SK-N-SH (cell line): Measurements from ENCODE around the gene HNRNPF. TPM values are rescaled to one million over a fixed set of nuclear protein-coding genes. Genes with fewer than 3 reads are reported as not detected.

Source experiments
- CTCF ChIA-PET: fragments of 300-600, 350-600 bp; formaldehyde crosslinking; extraction: SDS; loops from one replicate; lab custom pipeline; 2021; lab: Yijun Ruan, JAX
- POLR2A ChIA-PET: fragments of 350-600 bp; sonication (Branson Sonifier 250); formaldehyde crosslinking; extraction: SDS; loops from one replicate; lab custom pipeline; 2020; ENCODE audit warnings: antibody characterized with exemption, inconsistent platforms; lab: Yijun Ruan, JAX
- DNase-seq: peaks from one replicate; pipeline ENCODE4 v3.0.0; 2012
- H2AFZ ChIP-seq: fragments of 200-600 bp; sonication (generic); 2 replicates; pipeline ENCODE4 v1.8.1; 2016; ENCODE audit warnings: antibody characterized with exemption, mild to moderate bottlenecking, low read depth
- H3F3A ChIP-seq: fragments of 200-600 bp; sonication (generic); replicated peaks from 2 replicates; pipeline ENCODE3; 2016; ENCODE audit warnings: antibody characterized with exemption, mild to moderate bottlenecking; ENCODE audit not compliant: insufficient read depth
- H3K27ac ChIP-seq, 2 experiments: fragments of 200-500 bp in 1 of 2; fragments of 200-600 bp in 1 of 2; sonication (Bioruptor generic) in 1 of 2; sonication (generic), shearing (Covaris generic) in 1 of 2; 2 replicates each; pipeline versions ENCODE4 v1.5.1 to v1.6.1; 2014 to 2016; ENCODE audit warnings: low read depth in 2 of 2, inconsistent platforms in 1 of 2, low read length in 1 of 2, mild to moderate bottlenecking in 1 of 2, mixed read lengths in 1 of 2
- H3K27me3 ChIP-seq: fragments of 200-600 bp; sonication (generic), shearing (Covaris generic); 2 replicates; pipeline ENCODE4 v1.6.1; 2016; ENCODE audit warnings: mixed run types; ENCODE audit not compliant: insufficient read depth
- H3K36me3 ChIP-seq, 2 experiments: fragments of 200-500 bp in 1 of 2; fragments of 200-600 bp in 1 of 2; sonication (Bioruptor generic) in 1 of 2; sonication (generic) in 1 of 2; replicated peaks in 1 of 2; 2 replicates each; pipeline versions ENCODE3 to v1.5.1; 2014 to 2016; ENCODE audit warnings: low read length in 1 of 2, mild to moderate bottlenecking in 1 of 2; ENCODE audit not compliant: insufficient read depth in 2 of 2, control insufficient read depth in 1 of 2
- H3K4me1 ChIP-seq, 2 experiments: fragments of 200-500 bp in 1 of 2; fragments of 200-600 bp in 1 of 2; sonication (Bioruptor generic) in 1 of 2; sonication (generic), shearing (Covaris generic) in 1 of 2; 2 replicates each; pipeline versions ENCODE4 v1.5.1 to v1.6.1; 2014 to 2016; ENCODE audit warnings: low read depth in 1 of 2, low read length in 1 of 2, mixed run types in 1 of 2; ENCODE audit not compliant: insufficient read depth in 2 of 2, control insufficient read depth in 1 of 2
- H3K4me2 ChIP-seq: fragments of 200-600 bp; sonication (generic), shearing (Covaris generic); 2 replicates; pipeline ENCODE4 v1.6.1; 2017; ENCODE audit warnings: mixed run types
- H3K4me3 ChIP-seq, 2 experiments: fragments of 200-500 bp in 1 of 2; fragments of 200-600 bp in 1 of 2; sonication (Bioruptor generic) in 1 of 2; sonication (generic), shearing (Covaris generic) in 1 of 2; 2 replicates each; pipeline versions ENCODE4 v1.5.1 to v1.8.1; 2014 to 2016; ENCODE audit warnings: low read depth in 2 of 2, inconsistent platforms in 1 of 2, low read length in 1 of 2, mild to moderate bottlenecking in 1 of 2, mixed read lengths in 1 of 2, moderate library complexity in 1 of 2
- H3K79me2 ChIP-seq: fragments of 200-600 bp; sonication (generic); 2 replicates; pipeline ENCODE4 v1.8.1; 2017; ENCODE audit warnings: mild to moderate bottlenecking; ENCODE audit not compliant: insufficient read depth
- H3K9ac ChIP-seq: fragments of 200-600 bp; sonication (generic); 2 replicates; pipeline ENCODE4 v1.6.1; 2017; ENCODE audit warnings: mixed run types
- H3K9me2 ChIP-seq: fragments of 200-600 bp; sonication (generic); 2 replicates; pipeline ENCODE4 v1.6.1; 2017; ENCODE audit warnings: mixed run types
- H3K9me3 ChIP-seq: fragments of 200-600 bp; sonication (generic); 2 replicates; pipeline ENCODE4 v1.6.1; 2017; ENCODE audit warnings: mixed run types, mild to moderate bottlenecking, moderate library complexity
- H4K20me1 ChIP-seq: fragments of 200-600 bp; sonication (generic); 2 replicates; pipeline ENCODE4 v1.6.1; 2017; ENCODE audit warnings: mild to moderate bottlenecking, mixed run types; ENCODE audit not compliant: insufficient read depth
- ELF1 ChIP-seq: IDR thresholded peaks from 2 replicates; pipeline ENCODE4 v1.4.0; 2012
- IRF3 ChIP-seq: fragments of 150-350 bp; IDR thresholded peaks from 2 replicates; pipeline ENCODE4 v1.6.1; 2016; ENCODE audit warnings: mild to moderate bottlenecking, low read depth, low read length
- JUND ChIP-seq: IDR thresholded peaks from 2 replicates; pipeline ENCODE4 v1.4.0; 2012
- MXI1 ChIP-seq: IDR thresholded peaks from 2 replicates; pipeline ENCODE4 v1.6.1; 2012; ENCODE audit warnings: mild to moderate bottlenecking, low read depth, low read length, improper control_type of control experiment
- POLR2AphosphoS5 ChIP-seq: IDR thresholded peaks from 2 replicates; pipeline ENCODE4 v1.6.1; 2012; ENCODE audit warnings: low read depth, low read length
- RCOR1 ChIP-seq: fragments of 150-350 bp; IDR thresholded peaks from 2 replicates; pipeline ENCODE4 v1.6.1; 2017; ENCODE audit warnings: antibody characterized with exemption, low read length
- RFX5 ChIP-seq: IDR thresholded peaks from 2 replicates; pipeline ENCODE4 v1.6.1; 2012; ENCODE audit warnings: mild to moderate bottlenecking, improper control_type of control experiment, low read length
- SIN3A ChIP-seq: IDR thresholded peaks from 2 replicates; pipeline ENCODE4 v1.6.1; 2012; ENCODE audit warnings: low read depth, mild to moderate bottlenecking, low read length, moderate library complexity, borderline replicate concordance
- SMC3 ChIP-seq: IDR thresholded peaks from 2 replicates; pipeline ENCODE4 v1.6.1; 2012; ENCODE audit warnings: low read depth, low read length, improper control_type of control experiment
- TCF12 ChIP-seq: IDR thresholded peaks from 2 replicates; pipeline ENCODE4 v1.4.0; 2012
- TEAD4 ChIP-seq: IDR thresholded peaks from 2 replicates; pipeline ENCODE4 v1.4.0; 2012; ENCODE audit warnings: mild to moderate bottlenecking, borderline replicate concordance; ENCODE audit not compliant: insufficient read depth
- USF2 ChIP-seq: fragments of 150-350 bp; IDR thresholded peaks from 2 replicates; pipeline ENCODE4 v1.6.1; 2017; ENCODE audit warnings: antibody characterized with exemption, low read length, low read depth, borderline replicate concordance
- YY1 ChIP-seq: IDR thresholded peaks from 2 replicates; pipeline ENCODE4 v1.4.0; 2012; ENCODE audit warnings: low read depth, mild to moderate bottlenecking
- WGBS: methylation state at CpG from one replicate; pipeline ENCODE4 v1.1.6; 2017; ENCODE audit warnings: low lambda C conversion rate; 5-methylcytosine and 5-hydroxymethylcytosine counted together
- polyA plus RNA-seq, 3 experiments: library from polyadenylated mRNA; depleted of rRNA; stranded (reverse); fragments of >200 nt; gene quantifications; 2 replicates each; pipeline ENCODE4 v1.2.3, GENCODE V29; 2012
- TF ChIP-seq, protein P1 (sequence below): IDR thresholded peaks from 2 replicates; pipeline ENCODE4 v1.4.0; 2012; ENCODE audit warnings: low read depth

HNRNPF gene
- polyA plus RNA-seq, 1 of the 3 experiments (the other 2 are of a cell fraction): 195 TPM

GRCh38 chr10:43347997-43348396 is 61.0 kb downstream of the HNRNPF start:
- no peak for DNase-seq
- Histone ChIP-seq H3K9me2 (no peaks in the 10 kb centered on the region), H3K9ac (no peak overlapping the region), H3K4me3 (no peak overlapping the region; a peak in 1 of 4 replicates), H3K36me3 (no peaks in the 10 kb centered on the region), H3K4me1 (peaks cover 0 to 17% of the 10 kb centered on the region in 2 experiments; a peak in 1 of 4 replicates), H2AFZ (peak overlapping the region; percentile 79), H3K4me2 (no peak overlapping the region), H3F3A (no peaks in the 10 kb centered on the region), H3K9me3 (no peaks in the 10 kb centered on the region), H3K79me2 (no peaks in the 10 kb centered on the region), H3K27me3 (no peaks in the 10 kb centered on the region), H4K20me1 (no peaks in the 10 kb centered on the region), H3K27ac (no peak overlapping the region)
- WGBS: 90% methylated on average over 4 of the region's 4 CpGs
- ChIA-PET POLR2A (no interaction called here), CTCF (interaction anchor here (0.6 to 4.4 kb wide), 25 partner anchors 9 to 656 kb away, joined by 3 to 90 read pairs (median 4); no protein-coding TSS in a partner anchor)
- no peak for TF ChIP-seq SMC3
- no peak for TF ChIP-seq ELF1
- TF ChIP-seq RFX5: no peak
- no peak for TF ChIP-seq JUND
- TF ChIP-seq YY1: no peak

- WGBS: 59% methylated on average over 6 of the region's 8 CpGs
- no peak for DNase-seq
- Histone ChIP-seq H3K9ac (no peak overlapping the region), H3K4me3 (no peak overlapping the region)
- no peak for TF ChIP-seq MXI1
- TF ChIP-seq RCOR1: no peak
- TF ChIP-seq IRF3: no peak
- TF ChIP-seq TCF12: no peak
- no peak for TF ChIP-seq TEAD4
- no peak for TF ChIP-seq POLR2AphosphoS5
- TF ChIP-seq RFX5: no peak
- no peak for TF ChIP-seq SIN3A
- TF ChIP-seq YY1: no peak
- TF ChIP-seq USF2: no peak
- TF ChIP-seq, protein P1, sequence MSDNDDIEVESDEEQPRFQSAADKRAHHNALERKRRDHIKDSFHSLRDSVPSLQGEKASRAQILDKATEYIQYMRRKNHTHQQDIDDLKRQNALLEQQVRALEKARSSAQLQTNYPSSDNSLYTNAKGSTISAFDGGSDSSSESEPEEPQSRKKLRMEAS: no peak
- TF ChIP-seq, all 33 proteins: peak for 0
- Histone ChIP-seq H3K27me3 (no peaks in the 10 kb centered on the region), H3K4me2 (no peak overlapping the region), H4K20me1 (no peaks in the 10 kb centered on the region), H3K9me2 (no peaks in the 10 kb centered on the region), H3F3A (no peaks in the 10 kb centered on the region), H2AFZ (no peak overlapping the region), H3K27ac (no peak overlapping the region), H3K4me1 (peaks cover 0 to 5% of the 10 kb centered on the region in 2 experiments; a peak in 1 of 4 replicates), H3K79me2 (no peaks in the 10 kb centered on the region), H3K9me3 (no peaks in the 10 kb centered on the region), H3K36me3 (no peaks in the 10 kb centered on the region)
- CTCF ChIA-PET: no interaction called here
- POLR2A ChIA-PET: no interaction called here
Observed at GRCh38 chr10:43344051-43344450, 64.9 kb downstream of the HNRNPF start.
